ENCODE measurements around the gene TEX55. TPM values are rescaled to one million over a fixed set of nuclear protein-coding genes. Genes with fewer than 3 reads are reported as not detected.
"Not testable (repeated sequence)": the region's sequence is repeated elsewhere in the genome, so short reads cannot be mapped to it uniquely, and the experiment has no call there.

TEX55 gene
- total RNA-seq (2014; rRNA removed; shearing (Covaris generic)), result not detected in 2 replicates

DNA sequence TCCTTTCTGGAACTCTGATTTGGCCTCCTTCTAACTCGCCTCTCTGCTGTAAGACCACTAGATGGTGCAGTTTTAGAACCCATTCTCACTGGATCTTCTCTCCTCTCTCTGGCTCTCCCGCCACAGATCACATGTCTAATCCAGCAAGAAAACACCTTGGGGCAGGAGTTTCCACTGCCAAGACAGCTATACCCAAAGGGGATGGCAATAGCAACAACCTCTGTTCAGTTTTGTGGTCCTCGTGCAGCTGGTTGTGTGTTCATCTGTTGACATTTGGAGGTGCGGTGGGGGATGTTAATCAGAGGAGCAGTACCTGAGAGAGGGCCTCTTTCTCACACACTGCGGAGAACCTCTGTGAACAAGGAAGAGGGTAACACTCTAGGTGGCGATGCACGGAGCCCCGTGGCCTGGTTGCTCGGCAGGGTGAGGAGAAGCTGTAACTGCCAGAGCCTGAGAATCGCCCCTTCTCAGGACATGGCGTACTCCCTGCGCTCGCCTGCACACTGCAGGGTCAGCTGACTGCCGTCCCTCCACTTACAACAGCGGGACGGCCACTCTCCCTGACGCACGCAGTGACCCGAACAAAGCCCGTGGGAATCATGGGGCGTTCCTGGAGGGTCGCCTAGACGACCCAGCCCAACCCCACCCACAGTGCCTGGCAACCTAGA lies at the start of gene TEX55:
TSS of gene TEX55 (plus strand) at position 666 of the 668 bp plus-strand sequence. CDS start 25 bp downstream, outside the sequence.
- DNase-seq (ENCODE audit: low read depth), result peak; percentile 72

DNA sequence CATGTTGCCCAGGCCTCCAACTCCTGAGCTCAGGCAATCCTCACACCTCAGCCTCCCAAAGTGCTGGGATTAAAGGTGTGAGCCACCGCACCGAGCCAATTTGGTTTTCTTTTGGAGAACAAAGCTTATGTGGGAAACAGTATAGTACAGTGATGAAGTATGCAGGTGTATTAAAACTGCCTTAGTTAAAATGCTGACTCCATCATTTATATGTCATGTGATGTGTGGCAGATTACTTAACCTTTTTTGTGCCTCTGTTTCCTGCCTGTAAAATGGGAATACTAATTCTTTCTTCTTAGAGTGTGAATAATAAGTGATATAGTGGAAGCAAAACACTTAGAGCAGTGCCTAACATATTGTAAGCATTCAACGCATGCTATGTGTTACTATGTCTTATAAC lies 48.0 kb upstream of the TEX55 start:
- no peak for DNase-seq (ENCODE audit: low read depth)

DNA sequence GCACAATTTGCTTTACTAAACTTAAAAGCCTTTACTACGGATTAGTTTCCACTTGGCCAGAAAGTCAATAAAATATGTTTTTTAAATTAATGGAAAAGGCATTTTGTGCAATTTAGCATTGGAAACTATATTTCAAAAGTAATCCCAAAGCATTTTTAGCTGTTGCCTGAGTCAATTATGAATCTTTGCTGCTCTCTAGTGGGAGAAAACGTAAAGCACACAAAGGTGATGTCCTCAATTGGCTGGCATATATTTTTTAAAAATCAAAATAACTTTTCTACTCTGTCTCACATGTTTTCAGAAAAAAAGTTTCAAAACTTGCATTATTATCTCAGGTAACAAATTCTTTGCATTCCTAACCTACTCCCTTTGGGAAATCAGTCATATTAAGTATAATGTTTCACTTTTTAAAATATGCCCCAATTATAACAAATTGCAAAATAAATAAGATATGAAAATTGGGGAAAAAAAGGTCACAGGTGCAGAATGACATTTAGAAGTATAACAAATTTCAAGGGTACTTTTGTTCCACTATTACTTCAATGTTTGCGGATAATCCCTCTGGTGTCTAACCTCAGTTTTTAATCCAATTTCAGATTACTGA lies 47.2 kb upstream of the TEX55 start:
- peak; percentile 39 for DNase-seq (ENCODE audit: low read depth)

DNA sequence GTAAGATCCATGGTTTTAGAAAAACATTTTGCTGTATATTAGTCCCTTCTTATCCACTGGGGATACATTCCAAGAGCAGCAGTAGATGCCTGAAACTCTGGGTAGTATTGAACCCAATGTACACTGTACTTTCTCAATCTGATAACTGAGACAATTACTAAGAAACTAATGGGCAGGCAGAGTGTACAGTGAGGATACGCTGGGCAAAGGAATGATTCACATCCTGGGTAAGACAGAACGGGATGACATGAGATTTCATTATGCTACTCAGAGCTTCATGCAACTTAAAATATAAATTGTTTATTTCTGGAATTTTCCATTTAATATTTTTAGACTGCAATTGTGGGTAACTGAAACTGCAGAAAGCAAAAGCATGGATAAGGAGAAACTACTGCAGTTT lies 46.2 kb upstream of the TEX55 start:
- DNase-seq (ENCODE audit: low read depth), result no peak

DNA sequence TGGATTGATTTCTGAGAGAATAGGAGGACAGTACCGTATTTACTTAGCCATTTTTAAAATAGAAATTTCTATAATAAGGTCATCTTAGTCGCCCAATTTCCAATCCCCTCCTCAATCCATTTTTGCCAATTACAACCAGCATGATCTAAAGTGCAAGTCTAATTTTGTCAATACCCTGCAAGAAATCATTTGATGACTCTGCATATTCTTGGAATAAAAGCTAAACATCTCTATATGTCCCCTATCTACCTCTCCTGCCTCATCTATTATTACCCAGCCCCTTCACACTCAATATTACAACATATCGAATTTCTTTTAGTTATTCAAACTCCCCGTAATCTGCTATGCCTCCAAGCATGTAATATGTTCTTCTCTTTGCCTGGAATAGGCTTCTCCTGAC lies 41.9 kb upstream of the TEX55 start:
- no peak for DNase-seq (ENCODE audit: low read depth)

DNA sequence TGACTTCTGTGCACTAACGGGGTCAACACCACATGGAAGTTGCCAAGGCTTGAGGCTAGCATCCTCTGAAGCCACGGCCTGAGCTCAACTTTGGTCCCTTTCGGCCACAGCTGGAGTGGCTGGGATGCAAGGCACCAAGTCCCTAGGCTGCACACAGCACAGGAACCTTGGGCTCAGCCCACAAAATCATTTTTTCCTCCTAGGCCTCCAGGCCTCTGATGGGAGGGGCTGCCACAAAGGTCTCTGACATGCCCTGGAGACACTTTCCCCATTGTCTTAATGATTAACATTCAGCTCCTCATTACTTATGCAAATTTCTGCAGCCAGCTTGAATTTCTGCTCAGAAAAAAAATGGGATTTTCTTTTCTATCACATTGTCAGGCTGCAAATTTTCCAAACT lies 27.6 kb upstream of the TEX55 start:
- DNase-seq (ENCODE audit: low read depth), result not testable (repeated sequence)

DNA sequence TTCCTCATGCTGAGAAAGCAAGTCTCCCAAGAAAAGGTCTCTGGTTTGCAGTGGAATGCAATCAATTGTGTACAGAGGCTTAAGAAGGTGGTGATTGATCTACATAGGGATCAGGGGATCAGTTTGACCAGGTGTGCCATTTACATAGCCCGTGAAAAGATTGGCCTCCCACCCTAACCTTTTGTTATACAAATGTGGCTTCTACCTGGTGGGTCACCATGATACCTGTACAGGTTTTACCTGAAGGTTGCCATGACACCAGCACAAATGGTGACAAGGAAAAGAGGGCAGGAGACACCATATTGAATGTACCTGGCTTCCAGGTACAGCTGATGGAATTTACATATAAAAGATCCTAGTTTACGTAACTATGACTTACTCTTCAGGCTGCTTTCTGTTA lies 25.5 kb upstream of the TEX55 start:
- DNase-seq (ENCODE audit: low read depth), result no peak

DNA sequence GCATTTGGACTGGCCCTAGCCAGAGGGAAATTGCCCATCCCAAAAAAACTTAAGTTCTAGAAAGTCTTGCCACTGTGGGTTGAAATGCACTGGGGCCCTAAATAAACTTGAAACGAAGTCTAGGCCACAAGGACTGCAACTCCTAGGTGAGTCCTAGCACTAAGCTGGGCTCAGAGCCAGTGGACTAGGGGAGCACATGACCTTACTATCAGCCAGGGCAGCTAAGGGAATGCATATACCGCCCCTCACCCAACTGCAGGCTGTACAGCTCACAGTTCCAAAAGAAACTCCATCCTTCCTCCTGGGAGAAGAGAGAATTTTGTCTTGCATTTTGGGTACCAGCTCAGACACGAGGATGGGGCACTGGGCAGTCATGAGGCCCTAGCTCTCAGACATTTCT lies 23.6 kb upstream of the TEX55 start:
- DNase-seq (ENCODE audit: low read depth), result no peak

DNA sequence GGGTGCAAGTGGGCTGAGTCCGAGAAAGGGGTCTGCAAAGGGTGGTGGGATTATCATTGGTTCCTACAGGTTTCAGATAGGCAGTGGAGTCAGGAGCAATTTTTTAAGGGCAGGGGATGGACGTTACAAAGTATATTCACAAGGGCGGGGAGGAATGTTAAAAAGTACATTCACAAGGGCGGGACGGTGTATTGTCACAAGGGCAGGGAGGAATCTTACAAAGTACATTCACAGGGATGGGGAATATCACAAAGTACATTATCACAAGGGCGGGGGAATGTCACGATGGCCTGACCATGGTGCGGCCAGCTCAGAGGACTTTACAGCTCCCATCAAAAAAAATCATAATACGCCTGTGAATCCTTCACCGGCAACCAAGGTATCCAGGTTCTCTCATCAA lies 20.6 kb upstream of the TEX55 start:
- no peak for DNase-seq (ENCODE audit: low read depth)

DNA sequence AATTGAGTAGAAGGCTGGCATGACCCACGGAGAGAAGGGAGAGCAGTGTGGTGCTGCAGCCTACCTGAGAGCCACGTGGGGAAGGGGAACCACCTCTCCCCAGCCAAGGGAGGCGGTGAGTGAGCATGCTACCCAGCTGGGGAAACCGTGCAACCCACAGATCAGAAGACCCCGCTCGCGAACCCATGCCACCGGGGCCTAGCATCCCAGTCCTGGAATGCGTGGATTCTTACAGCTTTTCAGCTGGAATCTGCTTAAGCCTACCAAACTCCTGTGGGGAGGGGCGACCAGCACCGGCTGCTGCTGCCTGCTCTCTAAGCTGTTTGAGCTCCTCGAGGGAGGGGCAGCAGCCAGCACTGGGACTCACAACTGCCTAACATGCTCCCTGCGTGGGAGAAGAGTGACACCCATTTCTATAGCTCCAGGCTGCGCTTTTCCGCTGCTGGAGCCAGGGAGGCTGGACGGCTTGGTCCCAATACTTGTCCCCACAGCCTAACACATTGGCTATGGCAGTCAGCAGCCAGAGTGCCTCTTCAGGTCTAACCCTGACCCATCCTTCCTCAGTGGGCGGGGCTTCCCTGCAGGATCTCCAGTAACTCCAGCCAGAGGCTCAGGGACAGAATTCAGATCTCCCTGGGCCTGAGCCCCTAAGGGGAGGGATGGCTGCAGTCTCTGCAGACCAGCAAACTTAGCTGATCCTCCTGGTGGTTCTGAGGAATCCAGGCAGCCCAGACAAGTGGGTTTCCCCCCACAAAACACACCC lies 20.0 kb upstream of the TEX55 start:
- DNase-seq (ENCODE audit: low read depth), result no peak

DNA sequence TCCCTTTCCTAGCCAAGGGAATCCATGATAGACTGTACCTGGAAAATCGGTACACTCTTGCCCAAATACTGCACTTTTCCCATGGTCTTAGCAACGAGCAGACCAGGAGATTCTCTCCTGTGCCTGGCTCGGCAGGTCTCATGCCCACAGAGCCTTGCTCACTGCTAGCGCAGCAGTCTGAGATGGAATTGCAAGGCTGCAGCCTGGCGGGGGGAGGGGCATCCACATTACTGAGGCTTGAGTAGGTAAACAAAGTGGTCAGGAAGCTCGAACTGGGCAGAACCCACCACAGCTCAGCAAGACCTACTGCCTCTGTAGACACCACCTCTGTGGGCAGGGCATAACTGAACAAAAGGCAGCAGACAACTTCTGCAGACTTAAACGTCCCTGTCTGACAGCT lies 15.7 kb upstream of the TEX55 start:
- DNase-seq (ENCODE audit: low read depth), result not testable (repeated sequence)

DNA sequence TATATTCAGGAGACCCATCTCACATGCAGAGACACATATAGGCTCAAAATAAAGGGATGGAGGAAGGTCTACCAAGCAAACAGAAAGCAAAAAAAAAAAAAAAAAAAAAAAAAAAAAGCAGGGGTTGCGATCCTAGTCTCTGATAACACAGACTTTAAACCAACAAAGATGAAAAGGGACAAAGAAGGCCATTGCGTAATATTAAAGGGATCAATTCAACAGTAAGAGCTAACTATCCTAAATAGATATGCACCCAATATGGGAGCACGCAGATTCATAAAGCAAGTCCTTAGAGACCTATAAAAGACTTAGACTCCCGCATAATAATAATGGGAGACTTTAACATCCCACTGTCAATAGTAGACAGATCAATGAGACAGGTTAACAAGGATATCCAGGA lies 13.7 kb upstream of the TEX55 start:
- not testable (repeated sequence) for DNase-seq (ENCODE audit: low read depth)

DNA sequence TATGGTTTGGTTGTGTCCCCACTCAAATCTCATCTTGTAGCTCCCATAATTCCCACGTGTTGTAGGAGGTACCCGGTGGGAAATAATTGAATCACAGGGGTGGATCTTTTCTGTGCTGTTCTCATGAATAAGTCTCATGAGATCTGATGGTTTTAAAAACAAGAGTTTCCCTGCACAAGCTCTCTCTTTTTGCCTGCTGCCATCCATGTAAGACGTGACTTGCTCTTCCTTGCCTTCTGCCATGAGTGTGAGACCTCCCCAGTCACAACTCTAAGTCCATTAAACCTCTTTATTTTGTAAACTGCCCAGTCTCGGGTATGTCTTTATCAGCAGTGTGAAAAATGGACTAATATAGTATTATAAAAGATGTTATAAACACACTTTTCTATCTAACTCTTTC lies 6.6 kb upstream of the TEX55 start:
- not testable (repeated sequence) for DNase-seq (ENCODE audit: low read depth)

DNA sequence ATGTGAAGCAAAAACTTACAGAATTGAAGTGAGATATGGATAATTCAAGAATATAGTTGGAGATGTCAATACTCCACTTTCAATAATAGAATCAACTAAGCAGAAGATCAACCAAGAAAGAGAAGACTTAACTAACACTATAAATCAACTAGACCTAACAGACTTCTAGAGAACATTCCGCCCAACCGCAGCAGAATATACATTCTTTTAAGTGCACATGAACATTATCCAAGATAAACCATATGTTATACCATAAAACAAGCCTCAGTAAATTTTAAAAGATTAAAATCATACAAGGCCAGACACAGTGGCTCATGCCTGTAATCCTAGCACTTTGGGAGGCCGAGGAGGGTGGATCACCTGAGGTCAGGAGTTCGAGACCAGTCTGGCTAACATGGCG lies 5.5 kb upstream of the TEX55 start:
- DNase-seq (ENCODE audit: low read depth), result no peak

DNA sequence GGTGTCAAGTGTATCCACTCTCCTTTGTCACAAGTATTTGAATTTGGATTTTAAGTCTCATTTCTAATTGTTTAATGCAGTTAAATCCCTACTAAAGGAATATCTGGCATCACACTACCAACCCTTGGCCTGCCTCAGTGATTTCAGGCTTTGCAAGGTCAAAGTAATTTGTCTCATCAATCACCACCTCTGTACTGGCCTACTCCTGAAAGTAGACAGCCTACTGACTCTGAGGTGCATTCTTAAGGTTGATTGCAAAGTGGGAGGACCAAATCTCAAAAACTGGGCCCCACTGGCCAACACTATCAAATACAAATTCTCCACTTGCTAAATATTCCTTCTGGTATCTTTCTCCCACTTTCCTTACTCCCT lies 851 bp upstream of the TEX55 start:
- DNase-seq (ENCODE audit: low read depth), result no peak

DNA sequence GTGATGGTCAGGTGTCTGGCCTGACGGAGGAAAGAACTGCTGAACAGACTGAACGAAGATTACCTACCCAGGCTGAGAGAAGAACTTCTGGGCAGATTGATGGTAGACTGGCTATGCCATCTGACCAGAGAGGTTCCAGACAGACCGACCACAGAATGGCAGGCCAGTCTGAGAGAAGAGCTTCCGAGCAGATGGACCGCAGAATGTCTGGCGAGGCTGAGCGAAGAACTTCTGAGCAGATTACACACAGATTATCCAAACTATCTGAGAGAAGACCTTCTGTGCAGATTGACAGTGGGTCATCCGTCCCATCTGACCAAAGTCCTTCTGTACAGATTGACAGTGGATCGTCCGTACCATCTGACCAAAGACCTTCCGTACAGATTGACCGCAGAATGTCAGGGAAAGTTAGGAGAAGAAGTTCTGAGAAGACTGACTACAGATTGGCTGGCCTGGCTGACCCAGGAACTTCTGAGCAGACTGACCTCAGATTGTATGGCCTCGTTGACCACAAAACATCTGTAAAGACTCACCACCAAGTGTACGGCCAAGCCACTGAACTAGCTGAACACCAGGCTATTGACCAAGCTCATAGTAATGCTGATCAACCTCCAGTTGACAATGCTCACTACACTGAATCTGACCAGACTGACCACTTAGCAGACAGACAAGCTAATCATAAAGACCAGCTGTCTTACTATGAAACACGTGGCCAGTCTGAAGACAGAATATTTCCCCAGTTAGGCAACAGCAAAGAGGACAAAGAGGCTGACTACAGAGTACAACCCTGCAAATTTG lies 812 bp downstream of the TEX55 start:
- no peak for DNase-seq (ENCODE audit: low read depth)

DNA sequence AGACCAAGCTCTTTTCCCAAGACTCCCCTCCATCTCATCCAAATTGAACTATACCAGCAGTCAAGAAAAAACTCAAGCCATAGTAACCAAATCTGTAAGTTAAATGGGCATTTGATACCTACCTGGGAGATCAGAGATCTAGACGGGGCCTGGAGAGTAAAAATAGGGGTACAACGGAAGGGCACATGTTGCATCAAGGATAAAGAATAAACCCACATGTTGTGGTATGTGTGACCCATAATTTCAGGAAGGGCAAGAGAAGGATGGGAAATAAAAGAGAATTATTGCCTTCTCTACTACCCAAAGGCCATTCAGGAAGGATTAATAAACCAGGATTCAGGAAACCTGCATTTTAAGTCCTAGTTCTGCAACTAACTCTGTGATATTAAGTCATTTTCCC lies 1.5 kb downstream of the TEX55 start:
- DNase-seq (ENCODE audit: low read depth), result no peak

DNA sequence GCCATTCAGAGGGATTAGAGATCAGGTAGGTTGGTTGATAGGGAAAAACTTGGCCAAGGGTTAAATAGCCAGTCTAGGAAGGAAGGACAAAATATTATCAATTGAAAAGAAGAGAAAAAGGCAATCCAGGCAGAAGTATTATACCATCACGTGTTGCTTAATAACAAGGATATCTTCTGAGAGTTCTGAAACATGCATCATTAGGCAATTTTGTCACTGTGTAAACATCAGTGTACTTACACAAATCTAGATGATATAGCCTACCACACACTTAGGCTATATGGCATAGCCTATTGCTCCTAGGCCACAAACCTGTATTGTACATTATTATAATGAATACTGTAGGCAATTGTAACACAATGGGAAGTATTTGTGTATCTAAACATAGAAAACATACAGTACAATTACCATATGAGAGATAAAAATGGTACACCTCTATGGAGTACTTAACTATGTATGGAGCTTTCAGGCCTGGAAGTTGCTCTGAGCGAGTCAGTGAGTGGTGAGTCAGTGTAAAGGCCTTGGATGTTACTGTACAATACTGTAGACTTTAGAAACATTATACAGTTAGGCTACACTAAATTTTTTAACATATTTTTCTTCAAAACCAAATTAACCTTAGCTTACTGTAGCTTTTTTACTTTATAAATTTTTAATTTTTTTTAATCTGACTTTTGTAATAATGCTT lies 2.7 kb downstream of the TEX55 start:
- peak; percentile 40 for DNase-seq (ENCODE audit: low read depth)

DNA sequence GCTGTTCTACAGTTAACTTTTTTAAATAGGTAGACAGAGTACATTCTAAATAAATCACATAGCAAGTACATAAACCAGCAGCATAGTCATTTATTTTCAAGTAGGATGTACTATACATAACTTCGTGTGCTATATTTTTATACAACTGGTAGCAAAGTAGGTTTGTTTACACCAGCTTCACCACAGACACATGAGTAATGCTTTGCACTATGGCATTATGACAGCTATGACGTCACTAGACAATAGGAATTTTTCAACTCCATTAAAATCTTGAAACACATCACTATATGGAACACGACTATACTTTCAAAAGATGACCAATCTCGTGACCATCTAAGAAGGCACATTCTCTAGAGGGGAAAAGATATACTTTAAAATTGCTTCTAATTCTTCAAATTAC lies 3.5 kb downstream of the TEX55 start:
- DNase-seq (ENCODE audit: low read depth), result peak; percentile 78

DNA sequence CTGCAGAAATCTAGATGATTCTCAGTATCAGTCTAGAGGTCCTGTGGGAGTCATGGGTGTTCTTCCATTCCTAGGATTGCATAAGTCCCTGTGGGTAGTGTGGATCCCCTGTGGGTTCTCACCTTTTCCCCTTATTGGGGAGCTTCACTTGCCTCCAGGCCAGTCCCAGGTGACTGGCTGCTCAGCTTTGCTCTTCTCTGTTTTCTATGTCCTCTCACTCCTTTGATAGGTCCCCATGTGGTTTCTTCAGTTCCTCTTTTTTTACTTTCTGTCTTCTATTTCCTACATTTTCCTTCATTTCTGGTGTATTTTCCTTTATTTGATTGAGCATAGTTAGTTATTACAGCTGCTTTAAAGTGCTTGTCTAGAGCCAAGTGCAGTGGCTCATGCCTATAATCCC lies 10.9 kb downstream of the TEX55 start:
- no peak for DNase-seq (ENCODE audit: low read depth)

DNA sequence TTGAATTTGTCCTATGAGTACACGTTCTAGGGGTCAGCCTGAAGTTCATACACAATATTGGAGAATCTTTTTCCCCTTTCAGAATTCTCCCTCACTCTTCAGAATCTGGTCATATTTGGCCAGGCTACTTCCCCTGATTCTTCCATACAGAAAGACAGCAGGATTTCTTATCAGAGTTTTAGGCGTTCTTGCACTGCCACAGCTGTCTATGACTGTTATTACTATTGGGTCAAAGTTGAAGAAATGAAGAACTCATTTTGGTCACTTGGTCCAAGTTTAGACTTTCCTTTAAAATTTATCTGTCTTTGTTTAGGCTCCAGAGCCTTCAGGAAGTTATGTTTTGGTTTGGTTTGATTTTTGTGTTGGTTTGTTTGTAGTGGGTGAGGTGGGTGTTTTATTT lies 12.0 kb downstream of the TEX55 start:
- no peak for DNase-seq (ENCODE audit: low read depth)

DNA sequence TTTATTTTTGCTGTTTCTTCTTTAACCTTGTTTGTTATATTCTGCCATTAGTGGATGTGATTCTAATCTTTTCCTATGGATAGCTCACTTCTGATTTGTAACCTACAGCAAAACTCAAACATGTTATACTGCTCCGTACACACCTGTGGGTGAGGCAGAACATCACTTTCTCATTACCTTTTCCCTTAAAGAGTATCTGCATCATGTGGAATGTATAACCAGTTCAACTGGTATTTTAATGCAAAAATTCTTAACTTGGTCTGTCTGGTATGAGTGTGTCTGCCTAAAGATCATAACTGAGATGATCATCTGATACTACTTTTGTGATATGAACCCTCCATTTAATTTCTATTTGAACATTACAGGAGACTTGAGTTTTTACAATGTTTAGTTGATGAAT lies 14.4 kb downstream of the TEX55 start:
- no peak for DNase-seq (ENCODE audit: low read depth)
